Effector CD8-positive, alpha-beta T cell (primary cell): ENCODE data around the gene MCM10.
"Not testable (repeated sequence)": the region's sequence is repeated elsewhere in the genome, so short reads cannot be mapped to it uniquely, and the experiment has no call there.

Source experiments
- DNase-seq: peaks from one replicate; lab custom pipeline; 2025; lab: John Stamatoyannopoulos, UW

The MCM10 gene

DNA sequence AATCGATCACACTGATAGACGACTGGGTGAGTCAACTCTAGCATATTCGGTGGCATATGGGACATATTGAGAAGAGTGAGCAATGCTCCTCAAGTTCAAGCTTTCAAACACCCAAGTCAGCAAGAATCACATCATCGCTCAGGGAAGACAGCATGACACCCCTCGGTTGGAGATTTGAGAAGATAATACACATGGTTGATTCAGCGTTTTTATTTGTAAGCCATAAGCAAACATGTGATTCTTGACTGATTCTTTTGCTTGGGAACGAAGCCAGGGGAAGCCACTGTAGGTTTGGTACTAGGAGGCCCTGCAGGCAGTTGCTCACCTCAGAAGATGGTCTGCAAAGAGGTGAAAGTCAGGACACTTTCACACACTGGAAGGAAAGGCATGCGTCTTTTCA is 60.2 kb downstream of the MCM10 start:
- DNase-seq: no peak

DNA sequence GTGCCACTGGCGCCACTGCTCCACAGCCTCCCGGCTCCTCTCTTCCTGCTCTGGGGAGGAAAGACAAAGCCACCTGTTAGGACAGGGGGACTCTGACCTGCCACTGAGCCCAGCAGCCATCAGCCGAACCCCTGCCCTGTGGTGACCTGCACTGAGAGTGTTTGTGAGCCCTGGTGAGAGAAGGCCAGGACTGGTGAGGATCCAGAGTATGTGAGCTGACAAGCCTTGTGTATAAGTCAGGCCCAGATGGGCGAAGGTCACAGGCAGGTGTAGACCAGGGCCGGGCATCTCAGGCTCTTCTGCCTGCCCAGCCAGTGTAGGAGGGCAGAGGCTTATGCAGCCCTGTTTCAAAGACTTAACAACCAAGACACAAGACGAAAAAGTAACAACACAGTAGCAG is 60.8 kb downstream of the MCM10 start:
- no peak for DNase-seq

DNA sequence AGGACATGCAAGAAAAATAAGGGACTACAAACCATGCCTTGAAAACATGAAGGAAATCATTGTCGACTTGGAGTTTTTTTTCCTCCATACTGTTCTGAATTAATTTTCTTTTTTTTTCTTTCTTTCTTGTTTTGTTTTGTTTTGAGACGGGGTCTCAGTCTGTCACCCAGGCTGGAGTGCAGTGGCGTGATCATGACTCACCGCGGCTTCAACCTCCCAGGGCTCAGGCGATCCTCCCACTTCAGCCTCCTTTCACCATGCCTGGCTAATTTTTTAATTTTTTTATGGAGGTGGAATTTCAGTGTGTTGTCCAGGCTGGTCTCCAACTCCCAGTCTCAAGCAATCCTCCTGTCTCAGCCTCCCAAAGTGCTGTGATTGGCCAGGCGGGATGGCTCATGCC is 61.2 kb downstream of the MCM10 start:
- DNase-seq: no peak

DNA sequence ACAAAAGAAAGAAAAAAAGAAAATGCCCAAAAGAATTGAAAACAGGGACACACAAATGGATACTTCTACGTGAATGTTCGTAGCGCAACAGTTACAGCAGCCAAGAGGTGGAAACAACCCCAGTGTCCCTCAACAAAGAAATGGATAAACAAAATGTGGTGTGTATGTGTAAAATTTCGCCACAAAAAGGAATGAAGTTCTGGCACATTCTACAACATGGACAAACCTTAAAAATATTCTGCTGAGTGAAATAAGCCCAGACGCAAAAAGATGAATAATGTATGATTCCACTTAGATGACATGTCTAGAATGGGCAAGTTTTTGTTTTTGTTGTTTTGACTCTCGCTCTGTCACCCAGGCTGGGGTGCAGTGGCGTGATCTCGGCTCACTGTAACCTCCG is 61.9 kb downstream of the MCM10 start:
- DNase-seq: no peak

DNA sequence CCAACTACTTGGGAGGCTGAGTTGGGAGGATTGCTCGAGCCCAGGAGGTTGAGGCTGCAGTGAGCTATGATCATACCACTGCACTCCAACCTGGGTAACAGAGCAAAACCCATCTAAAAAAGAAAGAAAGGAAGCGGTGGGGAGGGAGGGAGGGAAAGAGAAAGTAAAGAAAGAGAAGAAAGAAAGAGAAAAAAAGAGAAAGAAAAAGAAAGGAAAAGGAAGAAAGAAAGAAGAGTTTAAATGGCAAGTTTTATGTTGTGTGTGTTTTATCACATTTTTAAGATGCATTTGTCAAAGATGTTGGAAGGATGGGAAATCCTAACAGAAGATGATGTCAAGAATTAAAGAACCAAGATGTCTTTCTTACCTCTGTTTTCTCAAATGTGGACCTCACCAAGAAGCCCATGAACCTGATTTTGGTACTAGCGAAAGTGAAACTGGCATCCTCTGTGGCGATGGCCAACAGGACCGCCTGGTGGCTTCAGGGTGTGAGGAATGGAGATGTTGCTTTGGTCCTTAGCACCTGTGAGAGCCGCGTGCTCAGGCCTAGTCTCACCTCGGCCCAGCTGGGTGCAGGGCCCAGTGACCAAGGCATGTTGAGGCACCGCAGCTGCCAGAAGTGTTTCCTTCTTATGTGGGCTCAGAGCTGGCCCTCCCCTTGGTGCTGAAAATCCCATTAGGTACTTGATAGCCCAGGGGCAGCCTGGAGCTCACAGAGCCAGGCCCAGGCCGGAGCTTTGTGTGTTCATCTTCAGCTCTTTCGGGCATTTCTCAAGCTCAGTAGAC is 63.0 kb downstream of the MCM10 start:
- DNase-seq: no peak

DNA sequence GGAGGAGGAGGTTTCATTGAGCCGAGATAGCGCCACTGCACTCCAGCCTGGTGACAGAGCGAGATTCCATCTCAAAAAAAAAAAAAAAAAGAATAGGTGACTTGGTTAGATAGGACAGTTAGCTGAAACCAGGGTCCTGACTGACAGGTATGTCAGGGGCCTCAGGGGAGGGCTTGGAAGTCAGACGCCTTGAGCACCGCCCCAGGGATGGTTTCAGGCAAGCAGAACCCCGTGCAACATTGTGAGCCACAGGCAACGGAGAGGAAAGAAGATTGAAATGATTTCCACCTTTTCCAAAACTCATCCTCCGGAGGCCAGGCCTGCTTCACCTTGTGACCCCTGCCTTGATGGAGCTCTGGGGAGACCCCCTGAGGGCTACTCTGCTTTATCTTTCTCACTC is 64.2 kb downstream of the MCM10 start:
- DNase-seq: no peak

DNA sequence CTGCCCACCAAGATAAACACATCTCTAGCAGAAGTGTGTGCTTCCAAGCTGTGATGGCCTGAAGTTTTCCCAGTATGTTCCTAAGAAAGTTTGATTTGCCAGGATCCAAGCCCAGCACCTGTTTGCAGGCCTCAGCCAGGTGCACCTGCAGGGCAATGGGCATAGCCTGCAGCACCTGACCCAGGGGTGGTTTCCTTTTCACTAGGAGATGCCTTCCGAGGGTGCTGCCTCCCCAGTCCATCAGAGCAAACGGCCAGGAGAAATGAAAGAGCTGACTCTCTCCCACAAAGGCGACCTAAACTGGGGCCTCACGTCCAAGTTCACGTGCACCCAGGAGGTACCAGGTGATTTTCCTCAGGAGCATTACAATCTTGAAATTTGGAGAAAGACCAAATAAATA is 65.7 kb downstream of the MCM10 start:
- DNase-seq: no peak

DNA sequence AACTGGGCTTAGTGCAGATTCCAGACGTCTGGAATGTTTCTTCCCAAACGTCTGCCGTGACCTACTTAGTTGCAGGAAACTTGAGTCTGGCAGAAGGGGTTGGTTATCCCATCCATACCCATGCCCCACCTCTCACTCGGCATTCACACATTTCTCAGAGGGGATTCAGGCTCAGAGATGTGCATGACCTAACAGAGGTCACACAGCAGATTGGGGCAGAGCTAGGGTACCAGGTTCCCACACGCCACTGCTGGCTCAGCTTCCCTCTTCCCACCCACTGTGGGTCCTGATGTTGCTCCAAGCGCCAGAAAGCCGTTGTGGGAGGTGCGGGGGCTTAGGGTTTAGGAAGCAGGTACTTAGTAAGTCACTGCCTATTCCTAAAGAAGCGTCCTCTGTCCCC is 69.8 kb downstream of the MCM10 start:
- no peak for DNase-seq

DNA sequence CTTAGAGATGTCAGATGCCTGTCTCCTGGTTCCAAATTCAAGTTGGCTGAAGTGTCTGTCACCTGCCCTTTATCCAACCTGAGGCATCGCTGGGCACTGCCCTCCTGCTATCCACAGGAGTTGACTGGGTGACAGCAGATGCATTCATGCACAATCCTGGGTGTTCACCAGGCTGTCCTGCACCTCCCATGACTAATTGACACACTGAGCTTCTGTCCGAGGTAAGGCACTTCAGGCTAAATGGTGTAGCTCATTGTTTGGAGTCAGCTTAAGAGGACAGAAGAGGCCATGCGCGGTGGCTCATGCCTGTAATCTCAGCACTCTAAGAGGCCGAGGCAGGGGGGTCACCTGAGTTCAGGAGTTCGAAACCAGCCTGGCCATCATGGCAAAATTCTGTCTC is 70.5 kb downstream of the MCM10 start:
- no peak for DNase-seq

DNA sequence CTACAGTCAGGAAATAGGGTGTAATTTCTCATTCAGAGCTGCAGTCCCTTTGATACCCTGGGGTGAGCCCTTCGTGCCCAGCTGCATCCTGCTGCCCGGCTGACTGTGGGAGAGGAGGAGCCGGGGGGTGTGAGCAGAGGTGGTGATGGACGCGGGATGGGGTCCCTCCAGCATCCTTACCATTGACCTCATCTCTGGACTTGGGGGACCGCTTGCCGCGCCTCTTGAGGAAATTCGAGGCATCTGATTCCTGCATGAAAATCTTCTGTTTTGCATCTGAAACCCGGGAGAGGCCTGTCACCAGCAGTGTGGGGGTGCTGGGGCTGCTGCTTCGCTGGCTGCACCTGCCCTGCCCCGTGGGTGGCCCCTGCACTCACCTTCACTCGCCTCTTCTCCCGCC is 72.0 kb downstream of the MCM10 start:
- DNase-seq: no peak

DNA sequence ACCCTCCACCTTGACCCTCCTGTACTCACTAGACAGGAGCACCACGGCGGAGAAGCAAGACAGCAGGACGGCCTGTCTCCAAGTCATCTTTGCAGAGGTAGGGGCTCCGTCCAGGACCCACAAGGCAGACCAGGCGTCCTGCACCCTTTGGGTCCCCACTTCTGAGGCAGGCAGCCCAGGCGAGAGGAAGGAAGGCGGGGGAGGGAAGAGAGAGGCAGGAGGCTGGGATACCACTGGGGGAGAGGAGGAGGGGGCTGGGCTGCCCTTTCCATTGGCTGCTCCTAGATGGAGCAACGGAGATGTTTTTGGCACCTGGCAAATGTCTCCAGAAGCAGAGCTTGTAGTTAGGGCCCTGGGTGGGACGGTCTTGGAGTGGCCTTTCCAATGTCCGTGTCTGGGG is 72.8 kb downstream of the MCM10 start, which contains the start of gene UCMA:
Gene UCMA (minus strand): TSS at position 203 of the 400 bp plus-strand sequence. CDS start 116 bp downstream, at position 87.
- DNase-seq: no peak

DNA sequence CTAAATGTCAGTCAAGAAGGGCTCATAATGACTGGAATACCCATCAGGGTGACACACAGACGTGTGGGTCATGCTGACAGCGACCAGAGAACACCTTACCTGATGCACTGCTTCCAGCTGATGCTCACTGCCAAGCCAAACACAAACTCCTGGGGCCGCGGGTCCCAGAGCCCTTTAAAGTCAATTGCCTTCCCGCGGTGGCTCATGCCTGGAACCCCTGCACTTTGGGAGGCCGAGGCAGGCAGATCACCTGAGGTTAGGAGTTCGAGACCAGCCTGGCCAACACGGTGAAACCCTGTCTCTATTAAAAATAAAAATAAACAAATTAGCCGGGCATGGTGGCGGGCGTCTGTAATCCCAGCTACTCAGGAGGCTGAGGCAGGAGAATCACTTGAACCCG is 73.4 kb downstream of the MCM10 start:
- not testable (repeated sequence) for DNase-seq

DNA sequence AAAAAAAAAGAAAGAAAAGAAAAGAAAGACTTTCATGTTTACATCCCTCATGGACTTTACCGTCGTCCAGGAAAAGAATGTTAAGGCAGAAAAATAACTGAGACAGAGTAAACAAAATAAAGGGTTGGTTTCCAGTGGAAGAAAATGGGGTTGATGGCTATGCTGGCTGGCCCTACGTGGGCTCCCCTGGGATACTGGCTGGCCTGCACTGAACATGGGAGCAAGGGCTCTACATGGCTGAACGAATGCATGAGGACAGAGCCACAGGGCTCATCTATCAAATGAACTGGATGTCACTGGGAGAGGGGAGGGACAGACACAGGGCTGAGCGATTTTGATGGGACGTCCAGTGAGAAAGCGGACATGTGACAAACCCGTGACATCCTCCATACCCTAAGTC is 75.3 kb downstream of the MCM10 start:
- DNase-seq: no peak

DNA sequence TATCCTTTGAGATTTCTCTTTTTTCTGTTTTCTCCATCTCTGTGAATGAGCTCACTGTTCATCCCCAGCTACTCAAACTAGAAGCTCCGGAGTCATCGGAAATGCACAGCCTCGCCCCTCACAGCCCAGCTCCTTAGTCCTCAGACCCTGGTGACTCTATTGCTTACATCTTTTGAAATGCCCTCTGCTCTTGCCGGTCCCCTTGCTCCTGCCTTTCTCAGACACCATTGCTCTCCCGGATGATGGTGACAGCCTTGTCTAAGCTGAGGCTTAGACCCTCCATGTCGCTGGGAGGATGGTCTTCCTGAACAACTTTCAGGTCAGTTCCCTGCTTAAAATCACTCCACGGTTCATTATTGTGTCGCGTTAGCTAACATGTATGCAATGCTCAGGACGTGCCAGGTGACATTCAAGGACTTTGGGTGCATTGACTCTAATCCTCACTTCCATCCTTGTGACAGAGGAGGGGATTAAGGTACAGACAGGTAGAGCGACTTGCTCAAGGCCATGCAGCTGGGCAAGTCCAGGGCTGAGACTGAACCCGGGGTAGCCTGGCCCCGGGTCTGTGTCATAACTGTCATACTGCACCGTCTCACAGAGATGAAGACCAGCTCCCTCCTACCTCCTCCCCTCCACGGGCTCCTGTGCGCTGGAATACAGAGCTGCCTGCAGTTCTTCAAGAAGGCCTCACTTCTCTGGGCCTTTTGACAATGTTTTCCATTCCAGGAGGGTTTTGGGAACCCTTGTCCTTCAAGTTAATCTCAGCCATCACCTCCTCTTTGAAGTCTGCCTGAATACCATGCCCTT is 77.1 kb downstream of the MCM10 start:
- no peak for DNase-seq

DNA sequence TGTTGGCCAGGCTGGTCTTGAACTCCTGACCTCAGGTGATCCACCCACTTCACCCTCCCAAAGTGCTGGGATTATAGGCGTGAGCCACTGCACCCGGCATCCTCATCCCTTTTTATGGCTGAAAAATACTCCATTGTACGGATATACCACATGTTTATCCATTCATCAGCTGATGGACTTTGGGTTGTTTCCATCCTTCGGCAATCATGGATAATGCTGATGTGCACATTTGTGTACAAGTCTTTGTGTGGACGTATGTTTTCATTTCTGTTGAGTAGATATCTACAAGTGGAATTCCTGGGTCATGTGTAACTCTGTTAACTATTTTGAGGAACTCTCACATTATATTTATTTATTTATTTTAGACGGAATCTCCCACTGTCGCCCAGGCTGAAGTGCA is 78.6 kb downstream of the MCM10 start:
- DNase-seq: no peak

DNA sequence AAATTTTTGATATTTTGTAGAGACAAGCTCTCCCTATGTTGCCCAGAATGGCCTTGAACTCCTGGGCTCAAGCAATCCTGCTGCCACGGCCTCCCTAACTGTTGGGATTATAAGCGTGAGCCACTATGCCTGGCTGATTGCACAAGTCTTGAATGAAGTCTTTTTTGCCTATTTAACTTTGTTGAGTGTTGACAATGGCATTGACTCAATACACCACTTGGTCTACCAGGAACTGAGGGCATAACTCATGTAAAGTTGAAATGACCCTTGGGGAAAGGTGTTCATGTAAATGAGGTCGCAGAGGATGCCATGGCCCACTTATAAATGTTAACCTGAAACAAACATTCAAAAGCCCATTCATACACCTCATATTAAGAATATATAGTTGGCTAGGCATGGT is 80.3 kb downstream of the MCM10 start:
- no peak for DNase-seq

DNA sequence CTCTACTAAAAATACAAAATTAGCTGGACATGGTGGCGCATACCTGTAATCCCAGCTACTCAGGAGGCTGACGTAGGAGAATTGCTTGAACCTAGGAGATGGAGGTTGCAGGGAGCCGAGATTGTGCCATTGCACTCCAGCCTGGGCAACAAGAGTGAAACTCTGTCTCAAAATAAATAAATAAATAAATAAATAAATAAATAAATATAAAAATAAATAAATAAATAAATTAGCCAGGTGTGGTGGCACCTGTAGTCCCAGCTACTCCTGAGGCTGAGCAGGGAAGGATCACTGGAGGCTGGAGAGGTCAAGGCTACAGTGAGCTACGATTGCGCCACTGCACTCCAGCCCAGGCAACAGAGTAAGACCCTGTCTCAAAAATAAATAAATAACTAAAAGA is 80.9 kb downstream of the MCM10 start:
- not testable (repeated sequence) for DNase-seq

DNA sequence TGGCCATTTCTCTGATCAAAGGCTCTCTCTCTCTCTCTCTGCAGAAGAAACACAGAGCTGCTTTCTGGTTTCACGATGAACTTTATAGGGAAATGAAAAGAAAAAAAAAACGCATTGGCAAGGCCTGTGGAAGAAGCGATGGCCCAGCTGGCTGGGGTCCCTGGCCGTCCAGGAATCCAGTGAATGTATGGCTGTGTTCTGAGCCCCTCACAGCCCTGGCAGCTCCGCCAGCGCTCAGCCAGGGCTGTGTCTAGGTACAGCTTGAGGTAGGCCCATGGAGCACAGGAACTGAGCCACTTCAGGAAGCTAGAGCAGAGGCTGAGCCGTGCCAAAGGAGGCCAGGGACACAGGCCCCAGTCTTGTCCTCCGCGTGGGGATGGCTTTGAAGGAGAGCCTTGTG is 85.9 kb downstream of the MCM10 start:
- no peak for DNase-seq

DNA sequence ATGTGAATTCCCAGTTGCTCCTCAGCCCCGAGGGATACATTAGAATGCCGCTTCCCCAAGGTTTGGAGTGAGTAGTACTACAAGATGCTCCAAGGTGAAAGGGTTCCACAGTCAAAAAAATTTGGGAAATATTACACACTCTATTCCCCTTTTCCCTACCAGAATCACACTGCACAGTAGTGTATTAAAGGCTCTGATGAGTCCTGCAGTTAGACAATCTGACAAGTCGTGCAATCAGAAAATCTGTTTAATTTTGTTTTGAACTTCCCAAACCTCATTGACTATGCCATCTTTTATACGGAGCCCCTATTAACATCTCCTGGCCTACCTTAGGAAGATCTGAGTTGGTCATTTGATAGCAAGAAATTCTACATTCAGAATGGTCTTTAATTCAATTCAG is 86.4 kb downstream of the MCM10 start:
- DNase-seq: no peak

DNA sequence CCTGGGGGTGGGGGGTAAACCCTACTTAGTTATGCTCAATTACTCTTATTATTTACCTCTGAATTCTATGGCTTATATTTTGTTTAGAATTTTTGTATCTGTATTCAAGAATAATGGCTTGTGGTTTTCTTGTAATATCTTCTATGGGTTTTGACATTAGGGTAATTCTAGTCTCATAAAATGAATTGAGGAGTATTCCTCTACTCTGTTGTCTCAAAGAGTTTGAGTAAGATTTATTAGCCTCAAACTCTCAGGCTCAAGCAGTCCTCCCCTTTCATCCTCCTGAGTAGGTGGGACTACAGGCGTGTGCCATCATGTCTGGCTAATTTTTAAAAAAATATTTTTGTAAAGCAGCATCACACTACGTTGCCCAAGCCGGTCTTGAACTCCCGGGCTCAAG is 92.4 kb downstream of the MCM10 start:
- no peak for DNase-seq

DNA sequence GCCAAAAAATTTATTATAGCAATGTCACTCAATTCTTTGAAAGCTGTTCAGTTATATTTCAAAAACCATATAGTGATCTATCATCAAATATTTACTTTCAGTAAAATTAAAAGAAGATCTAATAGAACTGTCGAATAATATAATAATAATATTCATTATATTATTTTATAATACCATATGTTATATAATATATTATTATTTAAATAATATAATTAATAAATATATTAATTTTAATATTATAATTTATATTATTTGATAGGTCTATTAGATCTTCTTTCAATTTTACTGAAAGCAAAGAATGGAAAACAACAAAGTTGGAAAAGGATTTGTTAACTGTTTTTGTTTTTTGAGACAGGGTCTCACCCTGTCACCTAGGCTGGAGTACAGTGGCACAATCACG is 95.3 kb downstream of the MCM10 start:
- no peak for DNase-seq

DNA sequence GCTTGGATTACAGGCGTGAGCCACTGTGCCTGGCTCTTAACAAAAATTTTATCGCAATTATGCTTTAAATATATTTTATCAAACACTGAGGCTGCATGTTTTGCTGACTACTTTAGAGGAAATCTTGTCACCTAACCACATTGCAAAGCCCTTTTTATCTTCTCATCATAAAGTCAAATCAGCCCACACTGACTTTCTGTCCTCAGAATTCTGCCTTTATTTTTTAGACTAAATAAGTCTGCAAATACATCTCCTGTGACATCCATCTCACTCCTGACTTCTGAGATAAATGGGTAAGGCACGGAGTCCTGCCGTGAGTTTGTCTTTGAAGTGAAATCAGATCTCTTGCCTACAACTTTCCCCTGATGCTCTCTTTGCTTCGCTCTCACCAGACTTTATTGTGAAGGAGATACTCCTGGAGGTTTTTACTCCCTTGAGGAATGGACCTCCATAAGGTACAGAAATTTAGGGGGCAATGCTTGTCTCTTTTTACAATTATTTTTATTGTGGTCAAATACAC is 96.3 kb downstream of the MCM10 start:
- no peak for DNase-seq
